ENCODE measurements around the gene CENPT. TPM values are rescaled to one million over a fixed set of nuclear protein-coding genes. Genes with fewer than 3 reads are reported as not detected.

CENPT gene
- total and polyA plus RNA-seq, 2 of the 8 experiments (the other 6 are each of a cell fraction or from before 2014, with no cell fraction given): 42.4 to 53.4 TPM

- TF ChIP-seq BCL11A (IDR thresholded peaks at IDR 0.05; ENCODE audit: low read depth in 2 of 2, low read length in 2 of 2): no peak
Measured at GRCh38 chr16:67853670-67854069, 6.2 kb upstream of the CENPT start (continued).
